Body of pancreas (tissue), 4 donors: Measurements from ENCODE around the gene NOTCH4.

Experiments
- CTCF ChIP-seq, 7 experiments: fragments of 450-650 bp in 4 of 7; fragments of 200-600 bp in 3 of 7; sonication (generic) in 3 of 7; IDR thresholded peaks; one replicate each; pipeline ENCODE4 v1.5.1; 2016 to 2019; ENCODE audit warnings: antibody characterized with exemption in 7 of 7
- POLR2A ChIP-seq, 3 donors: fragments of 450-650 bp; IDR thresholded peaks; one replicate each; pipeline ENCODE4 v1.6.1; 2016; ENCODE audit warnings: antibody characterized with exemption in 3 of 3, mild to moderate bottlenecking in 2 of 3

GRCh38 chr6:32267035-32267434 is 43.2 kb upstream of the NOTCH4 start:
- TF ChIP-seq POLR2A (IDR thresholded peaks at IDR 0.05) (no peak), CTCF (IDR thresholded peaks at IDR 0.05) (no peak)
